Suprapubic skin (tissue), 4 donors: ENCODE results near the gene WWOX. TPM values are rescaled to one million over a fixed set of nuclear protein-coding genes. Genes with fewer than 3 reads are reported as not detected.

Source experiments
- DNase-seq, 2 donors: peaks; one replicate each; pipeline ENCODE4 v3.0.0-alpha.2; 2019; ENCODE audit warnings: low spot score in 2 of 2
- H3K27ac ChIP-seq: fragments of 200-600 bp; sonication (generic); one replicate; pipeline ENCODE4 v1.5.1; 2019
- H3K27me3 ChIP-seq: fragments of 200-600 bp; sonication (generic); one replicate; pipeline ENCODE4 v1.5.1; 2019
- H3K36me3 ChIP-seq: fragments of 200-600 bp; sonication (generic); one replicate; pipeline ENCODE4 v1.5.1; 2019
- H3K4me1 ChIP-seq: fragments of 200-600 bp; sonication (generic); one replicate; pipeline ENCODE4 v1.5.1; 2019
- H3K4me3 ChIP-seq: fragments of 200-600 bp; sonication (generic); one replicate; pipeline ENCODE4 v1.5.1; 2019; ENCODE audit warnings: mild to moderate bottlenecking
- H3K9me3 ChIP-seq: fragments of 200-600 bp; sonication (generic); one replicate; pipeline ENCODE4 v1.5.1; 2019
- CTCF ChIP-seq, 2 donors: fragments of 200-600 bp in 1 of 2; fragments of 450-650 bp in 1 of 2; sonication (generic) in 1 of 2; IDR thresholded peaks; one replicate each; pipeline ENCODE4 v1.5.1; 2016 to 2019; ENCODE audit warnings: antibody characterized with exemption in 2 of 2, mild to moderate bottlenecking in 1 of 2, moderate library complexity in 1 of 2
- EP300 ChIP-seq: sonication (generic); formaldehyde crosslinking; IDR thresholded peaks from one replicate; pipeline ENCODE4 v1.6.1; 2017; ENCODE audit warnings: antibody characterized with exemption
- POLR2A ChIP-seq, 2 donors: fragments of 450-650 bp; IDR thresholded peaks; one replicate each; pipeline ENCODE4 v1.6.1; 2017; ENCODE audit warnings: antibody characterized with exemption in 2 of 2, mild to moderate bottlenecking in 2 of 2, moderate library complexity in 2 of 2
- POLR2AphosphoS5 ChIP-seq, 3 donors: sonication (generic); formaldehyde crosslinking; IDR thresholded peaks; one replicate each; pipeline ENCODE4 v1.6.1; 2017; ENCODE audit warnings: antibody characterized with exemption in 3 of 3
- WGBS: methylation state at CpG from one replicate; pipeline ENCODE4 v1.1.5; 2018; 5-methylcytosine and 5-hydroxymethylcytosine counted together
- total RNA-seq, 4 donors: library from RNA; depleted of rRNA; stranded (reverse); fragments of >200 nt; gene quantifications; one replicate each; pipeline ENCODE4 v1.1.0, GENCODE V29; 2016

Gene WWOX
- total RNA-seq, 4 donors from 2014 or later = 29.6 to 104 (median 47.3) TPM

DNA sequence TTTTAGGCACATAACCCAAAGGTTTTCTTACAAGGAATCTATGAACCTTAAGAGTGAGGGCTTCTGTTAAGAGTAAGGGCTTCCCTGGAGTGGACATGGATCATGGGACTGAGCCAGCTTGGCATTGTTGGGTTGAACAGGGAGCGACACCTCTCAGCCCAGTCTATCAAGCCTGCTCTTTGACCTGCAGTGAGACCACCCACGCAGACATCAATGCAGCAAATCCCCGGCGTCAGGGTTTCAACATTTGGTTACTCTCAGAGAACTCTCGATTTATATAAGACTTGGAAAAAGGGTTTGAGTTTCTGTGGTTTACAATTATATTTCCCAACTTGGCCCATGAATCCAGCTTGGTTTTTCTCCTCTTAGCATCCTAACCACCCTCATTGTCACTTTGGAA lies 299.9 kb downstream of the WWOX start:
- no peak for DNase-seq
- no peak overlapping the region for H3K4me3 ChIP-seq
- H3K36me3 ChIP-seq = no peaks in the 10 kb centered on the region
- H3K27me3 ChIP-seq = no peaks in the 10 kb centered on the region
- TF ChIP-seq POLR2A (IDR thresholded peaks at IDR 0.05) (no peak), POLR2AphosphoS5 (IDR thresholded peaks at IDR 0.05) (no peak), EP300 (no peak), CTCF (IDR thresholded peaks at IDR 0.05) (no peak)
- no peaks in the 10 kb centered on the region for H3K9me3 ChIP-seq
- no peaks in the 10 kb centered on the region for H3K4me1 ChIP-seq
- no peak overlapping the region for H3K27ac ChIP-seq
- 85% methylated on average over 5 of the region's 5 CpGs for WGBS

- DNase-seq = no peak
Measured at GRCh38 chr16:78402833-78403232, 303.4 kb downstream of the WWOX start.

DNA sequence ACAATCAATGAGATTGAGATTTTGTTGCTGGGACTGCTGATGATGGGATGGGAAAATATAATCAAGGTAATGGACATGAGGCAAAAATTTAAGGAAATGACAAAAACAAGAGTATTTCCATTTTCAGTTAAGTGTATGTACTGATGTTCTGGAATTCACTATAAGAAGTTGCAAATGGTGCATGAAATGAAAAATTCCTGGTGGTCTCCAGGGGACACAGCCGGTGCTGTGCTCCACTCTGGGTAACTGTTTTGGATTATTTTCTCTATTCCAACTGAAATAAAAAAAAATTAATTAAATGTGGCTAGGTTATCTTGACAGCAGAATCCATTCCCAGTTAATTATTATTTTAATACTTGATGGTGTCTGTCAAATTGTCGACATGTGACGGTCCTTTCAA lies 305.6 kb downstream of the WWOX start:
- no peak for DNase-seq
- 75% methylated on average over 3 of the region's 3 CpGs for WGBS

More at GRCh38 chr16:78402833-78403232, 303.4 kb downstream of the WWOX start:
- no peak overlapping the region for H3K27ac ChIP-seq
- no peak for TF ChIP-seq EP300
- TF ChIP-seq POLR2AphosphoS5 (IDR thresholded peaks at IDR 0.05) = no peak
- TF ChIP-seq POLR2A (IDR thresholded peaks at IDR 0.05) = no peak
- no peak for TF ChIP-seq CTCF (IDR thresholded peaks at IDR 0.05)
- no peaks in the 10 kb centered on the region for H3K27me3 ChIP-seq
- H3K4me3 ChIP-seq = no peak overlapping the region
- no peaks in the 10 kb centered on the region for H3K9me3 ChIP-seq
- 75% methylated on average over 3 of the region's 3 CpGs for WGBS
- no peaks in the 10 kb centered on the region for H3K4me1 ChIP-seq
- no peaks in the 10 kb centered on the region for H3K36me3 ChIP-seq

GRCh38 chr16:78405833-78406232 lies 306.4 kb downstream of the WWOX start:
- DNase-seq = no peak
- Histone ChIP-seq H3K4me1 (no peaks in the 10 kb centered on the region), H3K27me3 (no peaks in the 10 kb centered on the region), H3K4me3 (no peak overlapping the region), H3K27ac (no peak overlapping the region), H3K9me3 (no peaks in the 10 kb centered on the region), H3K36me3 (no peaks in the 10 kb centered on the region)
- no peak for TF ChIP-seq EP300
- TF ChIP-seq CTCF (IDR thresholded peaks at IDR 0.05) = no peak
- WGBS = 93% methylated on average over 7 of the region's 7 CpGs

More for the DNA sequence above, 305.6 kb downstream of the WWOX start:
- H3K4me1 ChIP-seq = no peaks in the 10 kb centered on the region
- no peaks in the 10 kb centered on the region for H3K36me3 ChIP-seq
- H3K27me3 ChIP-seq = no peaks in the 10 kb centered on the region
- TF ChIP-seq CTCF (IDR thresholded peaks at IDR 0.05) = no peak
- no peak overlapping the region for H3K27ac ChIP-seq
- H3K9me3 ChIP-seq = no peaks in the 10 kb centered on the region
- no peak overlapping the region for H3K4me3 ChIP-seq

GRCh38 chr16:78407191-78407590 lies 307.7 kb downstream of the WWOX start:
- Histone ChIP-seq H3K27ac (no peak overlapping the region), H3K9me3 (no peaks in the 10 kb centered on the region), H3K36me3 (no peaks in the 10 kb centered on the region), H3K27me3 (no peaks in the 10 kb centered on the region), H3K4me1 (no peaks in the 10 kb centered on the region), H3K4me3 (no peak overlapping the region)
- TF ChIP-seq EP300 = no peak
- no peak for TF ChIP-seq CTCF (IDR thresholded peaks at IDR 0.05)
- no peak for TF ChIP-seq POLR2AphosphoS5 (IDR thresholded peaks at IDR 0.05)
- TF ChIP-seq POLR2A (IDR thresholded peaks at IDR 0.05) = no peak
- no peak for DNase-seq
